ENCODE measurements around the gene APC2.

DNA sequence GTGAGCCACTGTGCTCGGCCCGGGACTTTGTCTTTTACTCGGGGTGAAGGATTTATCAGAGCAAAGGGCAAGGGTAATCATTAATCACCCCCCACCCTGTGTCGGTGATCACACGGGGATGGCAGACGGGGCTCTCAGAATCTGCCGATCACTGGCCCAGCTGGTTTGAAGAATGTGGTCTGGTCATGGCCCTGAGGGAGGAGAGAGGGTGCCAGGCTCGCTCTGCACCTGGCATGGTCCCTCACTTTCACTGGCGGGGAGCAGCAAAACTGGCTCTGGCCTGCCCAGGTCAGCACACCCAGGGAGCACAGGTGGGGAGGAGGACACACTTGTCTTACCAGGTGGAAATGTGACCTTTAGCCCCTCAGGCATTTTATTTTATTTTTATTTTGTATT lies 51.3 kb downstream of the APC2 start:
- TF ChIP-seq, protein P1, sequence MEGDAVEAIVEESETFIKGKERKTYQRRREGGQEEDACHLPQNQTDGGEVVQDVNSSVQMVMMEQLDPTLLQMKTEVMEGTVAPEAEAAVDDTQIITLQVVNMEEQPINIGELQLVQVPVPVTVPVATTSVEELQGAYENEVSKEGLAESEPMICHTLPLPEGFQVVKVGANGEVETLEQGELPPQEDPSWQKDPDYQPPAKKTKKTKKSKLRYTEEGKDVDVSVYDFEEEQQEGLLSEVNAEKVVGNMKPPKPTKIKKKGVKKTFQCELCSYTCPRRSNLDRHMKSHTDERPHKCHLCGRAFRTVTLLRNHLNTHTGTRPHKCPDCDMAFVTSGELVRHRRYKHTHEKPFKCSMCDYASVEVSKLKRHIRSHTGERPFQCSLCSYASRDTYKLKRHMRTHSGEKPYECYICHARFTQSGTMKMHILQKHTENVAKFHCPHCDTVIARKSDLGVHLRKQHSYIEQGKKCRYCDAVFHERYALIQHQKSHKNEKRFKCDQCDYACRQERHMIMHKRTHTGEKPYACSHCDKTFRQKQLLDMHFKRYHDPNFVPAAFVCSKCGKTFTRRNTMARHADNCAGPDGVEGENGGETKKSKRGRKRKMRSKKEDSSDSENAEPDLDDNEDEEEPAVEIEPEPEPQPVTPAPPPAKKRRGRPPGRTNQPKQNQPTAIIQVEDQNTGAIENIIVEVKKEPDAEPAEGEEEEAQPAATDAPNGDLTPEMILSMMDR (IDR thresholded peaks at IDR 0.05): no peak
- no peak for TF ChIP-seq POLR2A (IDR thresholded peaks at IDR 0.05)
